ENCODE data around the gene PHF5A.

DNA sequence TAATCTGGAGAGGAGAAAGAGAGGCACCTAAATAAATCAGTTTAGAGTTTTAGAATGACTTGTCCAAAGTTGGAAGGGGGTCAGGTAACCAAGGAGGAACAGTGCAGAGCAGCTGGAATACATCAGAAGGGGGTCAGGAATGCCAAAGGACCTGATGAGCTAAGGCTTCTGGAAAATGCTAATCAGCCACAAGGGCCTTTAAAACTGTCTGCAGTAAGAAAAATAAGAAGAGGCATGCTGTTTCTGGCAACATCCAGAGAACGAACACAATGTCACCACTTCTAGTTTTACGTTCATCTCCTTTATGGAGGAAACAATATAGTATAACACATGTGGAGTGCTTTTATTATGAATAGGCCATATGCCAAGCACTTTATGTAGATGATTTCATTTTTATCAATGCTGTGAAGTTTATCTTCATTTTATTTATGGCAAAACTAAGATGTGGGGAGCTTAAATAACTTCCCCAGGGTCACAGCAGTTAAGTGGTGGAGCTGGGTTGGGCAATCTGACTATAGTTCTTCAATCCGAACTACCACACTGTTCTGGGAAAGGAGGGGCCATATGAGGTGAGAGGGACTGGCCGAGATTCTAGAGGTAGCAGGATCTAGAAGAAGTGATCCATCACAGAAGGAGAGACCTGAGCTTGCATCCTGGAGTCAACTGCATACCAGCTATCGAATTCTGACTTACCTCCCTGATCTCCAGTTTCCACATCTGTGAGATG, 23.0 kb upstream of the PHF5A start:
- TF ChIP-seq POLR2A (IDR thresholded peaks at IDR 0.05) = no peak
- TF ChIP-seq, protein P1, sequence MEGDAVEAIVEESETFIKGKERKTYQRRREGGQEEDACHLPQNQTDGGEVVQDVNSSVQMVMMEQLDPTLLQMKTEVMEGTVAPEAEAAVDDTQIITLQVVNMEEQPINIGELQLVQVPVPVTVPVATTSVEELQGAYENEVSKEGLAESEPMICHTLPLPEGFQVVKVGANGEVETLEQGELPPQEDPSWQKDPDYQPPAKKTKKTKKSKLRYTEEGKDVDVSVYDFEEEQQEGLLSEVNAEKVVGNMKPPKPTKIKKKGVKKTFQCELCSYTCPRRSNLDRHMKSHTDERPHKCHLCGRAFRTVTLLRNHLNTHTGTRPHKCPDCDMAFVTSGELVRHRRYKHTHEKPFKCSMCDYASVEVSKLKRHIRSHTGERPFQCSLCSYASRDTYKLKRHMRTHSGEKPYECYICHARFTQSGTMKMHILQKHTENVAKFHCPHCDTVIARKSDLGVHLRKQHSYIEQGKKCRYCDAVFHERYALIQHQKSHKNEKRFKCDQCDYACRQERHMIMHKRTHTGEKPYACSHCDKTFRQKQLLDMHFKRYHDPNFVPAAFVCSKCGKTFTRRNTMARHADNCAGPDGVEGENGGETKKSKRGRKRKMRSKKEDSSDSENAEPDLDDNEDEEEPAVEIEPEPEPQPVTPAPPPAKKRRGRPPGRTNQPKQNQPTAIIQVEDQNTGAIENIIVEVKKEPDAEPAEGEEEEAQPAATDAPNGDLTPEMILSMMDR (IDR thresholded peaks at IDR 0.05) = no peak

All from thyroid gland (tissue), 4 donors.